Ecto neural progenitor cell (in vitro differentiated cells): ENCODE data around the gene MACROD1.

ENCODE experiments used
- DNase-seq: peaks from one replicate; pipeline ENCODE4 v3.0.0-alpha.2; 2018; ENCODE audit warnings: low spot score

Gene MACROD1

GRCh38 chr11:64112771-64113461 lies 53.0 kb downstream of the MACROD1 start:
- DNase-seq: no peak

GRCh38 chr11:64110465-64111375 lies 55.2 kb downstream of the MACROD1 start:
- no peak for DNase-seq

- DNase-seq: no peak
Observed at GRCh38 chr11:64109332-64109731, 56.6 kb downstream of the MACROD1 start.

GRCh38 chr11:64107303-64107702 lies 58.6 kb downstream of the MACROD1 start:
- DNase-seq: no peak

- DNase-seq: no peak
Observed at GRCh38 chr11:64104632-64105031, 61.3 kb downstream of the MACROD1 start.

- no peak for DNase-seq
Observed at GRCh38 chr11:64103277-64103985, 62.5 kb downstream of the MACROD1 start.

- DNase-seq: no peak
Observed at GRCh38 chr11:64102005-64102738, 63.7 kb downstream of the MACROD1 start.

GRCh38 chr11:64101461-64101860 lies 64.5 kb downstream of the MACROD1 start:
- DNase-seq: no peak

- DNase-seq: no peak
Observed at GRCh38 chr11:64100782-64101353, 65.0 kb downstream of the MACROD1 start.

GRCh38 chr11:64100360-64100759 lies 65.6 kb downstream of the MACROD1 start:
- no peak for DNase-seq

- no peak for DNase-seq
Observed at GRCh38 chr11:64099436-64099835, 66.5 kb downstream of the MACROD1 start.

GRCh38 chr11:64098318-64098831 lies 67.5 kb downstream of the MACROD1 start:
- DNase-seq: no peak

- no peak for DNase-seq
Observed at GRCh38 chr11:64097468-64098317, 68.2 kb downstream of the MACROD1 start.

- DNase-seq: no peak
Observed at GRCh38 chr11:64096835-64097234, 69.1 kb downstream of the MACROD1 start.

- DNase-seq: no peak
Observed at GRCh38 chr11:64095949-64096348, 70.0 kb downstream of the MACROD1 start.

GRCh38 chr11:64095273-64095817 lies 70.6 kb downstream of the MACROD1 start:
- no peak for DNase-seq

- no peak for DNase-seq
Observed at GRCh38 chr11:64094463-64095260, 71.3 kb downstream of the MACROD1 start.

GRCh38 chr11:64093233-64094039 lies 72.5 kb downstream of the MACROD1 start:
- DNase-seq: no peak
